Measurements from ENCODE around the gene ELMO2. TPM values are rescaled to one million over a fixed set of nuclear protein-coding genes. Genes with fewer than 3 reads are reported as not detected.

The ELMO2 gene
- total RNA-seq, 1 donor from 2014 or later: 50.2 TPM

DNA sequence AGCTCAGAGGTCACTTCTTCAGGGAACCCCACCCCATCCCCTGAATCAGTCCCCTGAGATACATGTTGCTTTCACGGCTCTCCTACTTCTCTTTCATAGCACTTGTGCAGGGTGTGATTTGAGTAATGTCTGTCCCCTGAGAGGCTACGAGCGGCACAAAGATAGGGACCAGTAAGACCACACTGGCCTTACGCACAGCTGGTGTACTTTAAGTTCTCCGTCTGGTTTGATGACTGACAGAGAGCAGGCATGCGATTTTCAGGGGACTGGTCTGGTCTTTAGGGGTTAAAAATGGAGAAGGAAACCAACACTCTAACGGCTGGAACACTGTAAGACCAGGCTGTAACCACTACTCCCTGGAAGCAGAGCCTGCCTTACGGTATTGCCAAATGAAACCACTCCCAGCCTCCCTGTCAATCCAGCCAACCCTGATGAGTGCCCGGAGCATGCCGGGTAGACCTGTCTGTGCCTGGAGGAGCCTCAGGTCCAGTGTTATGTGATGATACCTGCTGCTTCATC, 47.1 kb downstream of the ELMO2 start:
- H3K36me3 ChIP-seq (ENCODE audit: control insufficient read depth, insufficient read depth, low read length): peaks cover 1% of the 10 kb centered on the region
- H3K27me3 ChIP-seq (ENCODE audit: control insufficient read depth, insufficient read depth, low read length): no peaks in the 10 kb centered on the region
- TF ChIP-seq, protein P1, sequence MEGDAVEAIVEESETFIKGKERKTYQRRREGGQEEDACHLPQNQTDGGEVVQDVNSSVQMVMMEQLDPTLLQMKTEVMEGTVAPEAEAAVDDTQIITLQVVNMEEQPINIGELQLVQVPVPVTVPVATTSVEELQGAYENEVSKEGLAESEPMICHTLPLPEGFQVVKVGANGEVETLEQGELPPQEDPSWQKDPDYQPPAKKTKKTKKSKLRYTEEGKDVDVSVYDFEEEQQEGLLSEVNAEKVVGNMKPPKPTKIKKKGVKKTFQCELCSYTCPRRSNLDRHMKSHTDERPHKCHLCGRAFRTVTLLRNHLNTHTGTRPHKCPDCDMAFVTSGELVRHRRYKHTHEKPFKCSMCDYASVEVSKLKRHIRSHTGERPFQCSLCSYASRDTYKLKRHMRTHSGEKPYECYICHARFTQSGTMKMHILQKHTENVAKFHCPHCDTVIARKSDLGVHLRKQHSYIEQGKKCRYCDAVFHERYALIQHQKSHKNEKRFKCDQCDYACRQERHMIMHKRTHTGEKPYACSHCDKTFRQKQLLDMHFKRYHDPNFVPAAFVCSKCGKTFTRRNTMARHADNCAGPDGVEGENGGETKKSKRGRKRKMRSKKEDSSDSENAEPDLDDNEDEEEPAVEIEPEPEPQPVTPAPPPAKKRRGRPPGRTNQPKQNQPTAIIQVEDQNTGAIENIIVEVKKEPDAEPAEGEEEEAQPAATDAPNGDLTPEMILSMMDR (IDR thresholded peaks at IDR 0.05; ENCODE audit: insufficient read depth, low read length, poor library complexity, severe bottlenecking): no peak
- H3K4me3 ChIP-seq (ENCODE audit: low read depth, low read length): no peak overlapping the region
- no peak for DNase-seq (ENCODE audit: low read depth)

DNA sequence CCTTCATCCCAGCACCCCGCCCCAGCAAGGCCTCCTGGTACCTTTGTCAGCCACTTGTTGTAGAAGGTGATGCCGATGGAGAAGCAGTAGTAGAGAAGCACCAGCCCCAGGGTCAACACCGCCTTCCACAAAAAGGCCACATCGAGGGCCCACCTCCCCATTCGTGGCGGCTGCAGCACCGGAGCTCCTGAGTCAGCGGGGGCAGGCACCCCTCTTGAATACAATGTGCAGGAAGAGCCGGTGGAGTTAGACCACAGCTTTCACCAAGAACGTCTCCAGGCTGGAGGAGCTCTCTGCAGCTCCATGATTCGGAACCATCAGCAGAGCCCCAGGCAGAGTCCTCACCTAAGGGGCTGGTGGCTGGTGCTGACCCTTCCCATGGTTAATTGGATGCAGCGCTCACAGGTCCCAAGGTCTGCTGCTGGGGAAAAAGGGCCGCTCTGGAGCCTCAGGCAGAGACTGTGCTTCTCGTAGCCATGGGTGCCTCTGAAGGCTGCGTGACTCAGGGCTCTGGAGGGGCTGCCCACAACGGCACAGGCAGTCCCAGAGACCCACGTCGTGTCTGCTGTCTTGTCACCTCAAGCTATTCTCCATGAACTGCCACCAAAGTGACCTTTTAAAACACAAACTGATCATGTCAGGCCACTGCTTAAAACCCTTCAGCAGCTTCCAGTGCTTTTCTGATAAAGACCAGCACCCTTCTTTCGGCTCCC, 47.9 kb downstream of the ELMO2 start:
- Histone ChIP-seq H3K36me3 (ENCODE audit: control insufficient read depth, insufficient read depth, low read length) (peaks cover 1% of the 10 kb centered on the region), H3K27me3 (ENCODE audit: control insufficient read depth, insufficient read depth, low read length) (no peaks in the 10 kb centered on the region), H3K4me3 (ENCODE audit: low read depth, low read length) (no peak overlapping the region)
- no peak for DNase-seq (ENCODE audit: low read depth)
- TF ChIP-seq, protein P1 (IDR thresholded peaks at IDR 0.05; ENCODE audit: insufficient read depth, low read length, poor library complexity, severe bottlenecking): no peak

GRCh38 chr20:46357030-46357514, 49.3 kb downstream of the ELMO2 start:
- Histone ChIP-seq H3K27me3 (ENCODE audit: control insufficient read depth, insufficient read depth, low read length) (no peaks in the 10 kb centered on the region), H3K4me3 (ENCODE audit: low read depth, low read length) (no peak overlapping the region), H3K36me3 (ENCODE audit: control insufficient read depth, insufficient read depth, low read length) (peaks cover 1% of the 10 kb centered on the region)
- no peak for DNase-seq (ENCODE audit: low read depth)
- TF ChIP-seq, protein P1 (IDR thresholded peaks at IDR 0.05; ENCODE audit: insufficient read depth, low read length, poor library complexity, severe bottlenecking): no peak

GRCh38 chr20:46356195-46357029, 50.0 kb downstream of the ELMO2 start:
- DNase-seq (ENCODE audit: low read depth): no peak
- H3K4me3 ChIP-seq (ENCODE audit: low read depth, low read length): no peak overlapping the region
- TF ChIP-seq, protein P1 (IDR thresholded peaks at IDR 0.05; ENCODE audit: insufficient read depth, low read length, poor library complexity, severe bottlenecking): no peak
- H3K36me3 ChIP-seq (ENCODE audit: control insufficient read depth, insufficient read depth, low read length): peaks cover 1% of the 10 kb centered on the region
- no peaks in the 10 kb centered on the region for H3K27me3 ChIP-seq (ENCODE audit: control insufficient read depth, insufficient read depth, low read length)

DNA sequence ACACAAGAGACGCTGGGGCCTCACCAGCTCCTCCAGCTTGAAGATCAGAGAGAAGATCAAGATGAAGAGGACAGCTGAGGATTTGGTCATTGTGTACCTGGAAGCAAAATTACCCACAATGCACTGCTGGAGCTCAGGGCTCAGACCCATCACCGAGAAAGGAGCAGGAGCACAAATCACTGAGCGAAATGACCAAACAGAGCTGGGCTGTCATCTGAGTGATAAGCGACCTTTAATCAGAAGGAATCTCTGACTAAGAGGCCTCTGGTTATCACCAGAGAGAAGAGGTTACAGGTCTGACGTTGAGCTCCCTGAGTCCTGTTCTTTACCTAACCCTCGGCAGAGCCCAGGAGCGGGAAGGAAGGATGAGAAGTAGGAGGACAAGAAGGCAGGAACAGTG, 50.6 kb downstream of the ELMO2 start:
- TF ChIP-seq, protein P1 (IDR thresholded peaks at IDR 0.05; ENCODE audit: insufficient read depth, low read length, poor library complexity, severe bottlenecking): no peak
- H3K27me3 ChIP-seq (ENCODE audit: control insufficient read depth, insufficient read depth, low read length): no peaks in the 10 kb centered on the region
- no peak for DNase-seq (ENCODE audit: low read depth)
- H3K4me3 ChIP-seq (ENCODE audit: low read depth, low read length): no peak overlapping the region
- peaks cover 1% of the 10 kb centered on the region for H3K36me3 ChIP-seq (ENCODE audit: control insufficient read depth, insufficient read depth, low read length)

Data from kidney epithelial cell (primary cell).